ENCODE measurements around the gene CTSV. TPM values are rescaled to one million over a fixed set of nuclear protein-coding genes. Genes with fewer than 3 reads are reported as not detected.
"Not testable (repeated sequence)": the region's sequence is repeated elsewhere in the genome, so short reads cannot be mapped to it uniquely, and the experiment has no call there.

CTSV gene
- polyA plus RNA-seq (ENCODE audit: insufficient read length in 10 of 10) = 1 to 10 TPM in 2 of 10 donors, under 1 TPM in 8; 0.44 to 3.2 (median 0.71) TPM
- long read RNA-seq, donor 1 = 0 reads
- long read RNA-seq, donor 2 = 0 reads
- long read RNA-seq, donor 3 = 0 reads
- long read RNA-seq, donor 4 = 0 reads
- long read RNA-seq, donor 5 = 0 reads
- long read RNA-seq, donor 6 = 0 reads
- long read RNA-seq, donor 7 = 0 reads
- long read RNA-seq, donor 8, partial matches to known transcripts = 0 of 1 reads
- long read RNA-seq, donor 8, other reads (novel, unspliced or antisense) = 0 of 1 reads
- long read RNA-seq, donor 9 = 0 reads

DNA sequence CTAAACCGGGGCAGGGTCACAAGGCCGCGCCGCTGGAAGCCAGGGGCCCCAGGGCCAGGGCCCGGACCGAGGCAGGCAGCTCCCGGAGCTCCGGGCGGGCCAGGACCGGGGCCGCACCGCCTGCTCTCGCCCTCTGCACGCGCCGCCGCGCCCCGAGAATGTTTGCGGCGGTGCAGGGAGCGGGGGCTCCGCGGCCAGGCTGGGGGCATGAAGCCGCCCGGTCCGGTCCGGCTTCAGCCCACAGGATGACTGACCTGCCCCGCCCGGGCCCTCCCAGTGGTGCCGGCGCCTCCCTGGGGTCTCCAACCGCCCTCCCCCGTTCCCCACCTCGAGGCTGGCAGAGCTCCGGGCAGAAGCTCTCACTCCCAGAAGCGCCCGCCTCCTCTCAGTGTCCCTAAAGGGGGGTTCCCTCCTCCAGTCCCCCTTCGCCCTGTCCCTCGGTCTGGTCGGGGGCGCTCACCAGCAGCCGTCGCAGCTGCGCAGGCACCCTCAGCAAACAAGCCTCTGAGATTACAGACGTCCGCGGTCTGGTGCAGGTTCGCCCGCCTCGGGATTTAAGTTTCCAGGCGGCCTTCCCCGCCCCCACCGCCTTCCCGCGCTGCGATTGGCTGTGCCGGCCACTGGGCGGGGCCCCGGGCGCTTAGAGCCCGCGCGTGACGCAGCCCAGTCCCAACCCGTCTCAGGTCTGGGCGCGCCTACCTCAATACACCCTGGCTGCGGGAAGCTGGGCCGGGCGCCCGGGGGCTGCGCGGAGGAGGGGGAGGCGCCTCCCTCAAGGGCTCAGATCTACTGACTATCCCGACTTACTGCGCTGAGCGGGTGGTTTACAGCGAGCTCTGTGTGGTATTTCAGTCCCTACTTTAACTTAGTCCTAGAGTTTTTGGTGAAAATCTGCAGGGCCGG lies at the start of gene CTSV:
CTSV (minus strand) TSS at position 532 of the 903 bp plus-strand sequence. CDS start 1,099 bp downstream, outside the sequence.
- DNase-seq = peak; percentile 69 to 91 (median 83)

DNA sequence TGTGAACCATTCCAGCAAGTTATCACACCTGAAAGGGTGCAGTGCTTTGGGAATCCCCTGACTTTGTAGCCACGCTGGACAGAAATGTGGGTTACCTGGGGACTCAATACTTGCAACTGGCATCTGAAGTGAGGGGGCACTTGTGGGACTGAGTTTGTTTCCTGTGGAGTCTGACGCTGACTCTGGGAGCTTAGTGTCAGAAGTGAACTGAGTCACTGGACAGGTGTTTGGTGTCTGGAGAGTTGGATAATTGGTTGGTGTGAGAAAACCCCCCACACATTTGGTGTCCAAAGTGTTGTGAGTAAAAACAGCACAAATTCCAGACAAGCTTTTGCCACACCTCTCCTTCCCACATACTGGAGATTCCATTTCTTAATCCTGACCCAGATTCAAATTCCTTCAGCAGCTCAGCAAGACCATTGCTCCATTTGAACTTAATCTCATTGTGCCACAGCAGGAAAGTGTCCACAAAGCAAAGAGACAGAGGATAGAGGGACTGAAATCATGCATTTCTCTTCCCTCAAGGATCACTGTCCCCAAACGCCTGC lies 48.8 kb upstream of the CTSV start:
- DNase-seq = not testable (repeated sequence)

DNA sequence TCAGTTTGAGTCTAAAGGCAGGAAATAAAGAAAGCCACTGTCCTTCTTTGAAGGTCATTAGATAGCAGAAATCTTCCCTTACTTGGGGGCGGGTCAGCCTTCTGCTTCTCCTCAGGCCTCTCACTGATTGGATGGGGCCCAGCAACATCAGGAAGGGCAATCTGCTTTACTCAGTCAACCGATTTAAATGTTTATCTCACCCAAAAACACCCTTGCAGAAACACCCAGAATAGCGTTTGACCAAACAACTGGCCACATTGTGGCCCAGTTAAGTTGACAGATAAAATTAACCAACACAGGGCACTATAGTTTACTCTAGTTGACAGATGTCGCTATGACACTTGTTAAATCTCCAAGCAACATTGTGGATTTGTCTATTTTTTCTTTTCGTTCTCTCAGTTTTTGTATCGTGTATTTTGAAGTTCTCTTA lies 45.6 kb upstream of the CTSV start:
- DNase-seq = not testable (repeated sequence)

DNA sequence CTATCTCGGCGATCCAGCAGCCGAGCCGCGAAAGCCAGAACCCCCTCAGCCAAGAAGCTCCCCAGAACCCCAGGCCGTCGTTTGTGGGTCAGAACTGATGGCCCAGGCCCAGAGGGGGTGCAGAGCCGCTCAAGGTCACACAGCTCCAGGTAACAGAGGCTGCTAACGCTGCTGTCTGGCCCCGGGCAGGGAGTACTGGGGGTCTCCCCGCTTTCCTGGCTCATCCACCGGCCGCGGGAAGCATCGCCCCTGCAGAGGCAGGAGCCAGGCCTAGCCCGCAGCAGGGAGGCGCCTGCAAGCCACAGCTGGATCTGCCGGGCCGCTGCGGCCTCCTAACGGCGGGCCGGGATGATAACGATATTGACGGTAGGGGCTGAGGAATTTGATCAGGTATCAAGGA lies 39.4 kb upstream of the CTSV start:
- DNase-seq = no peak

DNA sequence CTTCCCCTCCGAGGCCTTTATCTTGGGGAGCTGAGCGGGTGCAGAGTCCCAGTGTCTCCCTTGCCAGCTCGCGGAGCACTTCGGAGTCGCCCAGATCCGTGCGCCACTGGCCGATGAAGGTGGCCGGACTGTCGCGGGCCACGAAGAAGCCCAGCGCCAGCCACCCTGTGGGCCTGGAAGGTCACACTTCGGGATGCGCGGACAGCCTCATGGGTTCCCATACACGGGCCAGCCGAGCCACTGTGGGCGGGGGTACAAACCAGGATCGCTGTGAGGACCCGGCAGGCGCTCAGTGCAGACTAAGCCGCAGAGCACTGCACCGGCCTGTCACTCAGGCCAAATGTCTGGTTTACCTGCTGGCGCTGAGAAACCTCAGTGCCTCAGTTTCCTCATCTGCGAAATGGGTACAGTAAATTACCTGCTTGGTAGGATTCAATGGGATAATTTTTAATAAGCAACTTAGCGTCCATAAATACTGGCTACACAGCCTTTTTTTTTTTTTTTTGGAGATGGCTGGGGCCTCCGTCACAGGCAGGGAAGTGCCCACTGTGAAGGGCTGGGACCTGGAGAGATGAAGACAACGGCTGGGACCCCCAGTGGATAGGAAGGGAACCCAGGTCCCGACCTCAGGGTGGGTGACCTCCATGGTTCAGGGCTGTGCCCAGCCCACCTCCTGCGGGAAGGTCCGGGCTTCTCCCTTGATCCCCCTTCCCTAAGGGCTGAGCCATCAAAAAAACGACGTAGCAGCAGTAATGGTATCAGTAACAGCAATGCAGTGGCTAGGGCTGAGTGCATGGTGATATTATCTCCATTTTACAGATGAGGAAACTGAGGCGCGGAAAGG lies 38.7 kb upstream of the CTSV start:
- DNase-seq = no peak

DNA sequence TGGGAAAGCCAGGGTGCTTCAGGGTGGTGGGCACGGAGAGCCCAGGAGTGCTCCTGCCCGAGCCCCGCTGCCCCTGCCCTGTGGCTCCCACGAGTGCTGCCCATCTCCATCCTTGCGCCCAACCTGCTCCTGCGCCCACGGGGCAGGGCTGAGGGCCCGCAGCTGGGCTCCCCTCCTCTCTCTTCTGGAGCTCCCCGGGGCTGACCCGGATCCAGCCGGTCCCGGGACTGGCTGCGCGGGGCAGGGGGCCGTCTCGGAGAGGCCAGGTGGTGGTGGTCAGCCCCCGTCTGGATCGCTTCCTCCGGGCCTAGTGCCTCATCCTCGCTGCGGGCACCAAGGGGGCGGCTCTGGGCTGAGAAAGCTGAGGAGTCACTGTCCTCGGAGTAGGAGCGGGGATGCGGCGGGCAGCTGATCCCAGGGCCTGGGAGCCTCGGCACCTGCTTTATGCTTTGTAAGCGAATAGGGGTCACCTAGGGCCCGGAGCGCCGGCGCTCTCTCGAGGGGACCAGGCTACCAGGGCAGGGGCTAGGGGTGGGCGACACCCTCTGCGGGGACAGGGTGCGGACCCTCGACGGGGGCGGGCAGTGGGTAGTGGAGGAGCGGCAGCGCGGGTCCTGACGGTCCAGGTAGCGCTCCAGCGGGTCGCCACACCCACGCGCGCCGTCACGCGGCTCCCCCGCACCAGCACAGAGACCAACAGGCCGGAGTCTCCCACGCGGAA lies 37.9 kb upstream of the CTSV start:
- DNase-seq = not testable (repeated sequence)

DNA sequence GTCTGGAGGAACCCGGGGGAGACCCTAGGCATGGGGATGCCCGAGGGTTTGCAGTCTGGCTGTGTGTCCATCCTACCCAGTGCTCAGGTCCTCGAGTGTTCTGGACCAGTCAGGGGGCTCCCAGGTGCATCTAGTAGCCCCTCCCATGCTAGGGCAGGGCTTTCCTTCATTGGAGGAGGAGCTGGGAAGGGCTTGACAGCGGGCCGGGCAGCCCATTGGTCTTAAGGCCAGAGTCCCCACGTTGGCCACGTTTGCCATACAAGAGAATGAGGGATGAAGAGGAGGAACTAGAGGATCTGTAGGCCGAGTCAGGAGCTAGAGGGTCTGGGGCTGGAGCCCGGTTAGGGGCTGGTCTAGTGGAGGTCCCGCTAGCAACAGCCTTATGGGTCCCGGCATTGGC lies 37.3 kb upstream of the CTSV start:
- DNase-seq = no peak

DNA sequence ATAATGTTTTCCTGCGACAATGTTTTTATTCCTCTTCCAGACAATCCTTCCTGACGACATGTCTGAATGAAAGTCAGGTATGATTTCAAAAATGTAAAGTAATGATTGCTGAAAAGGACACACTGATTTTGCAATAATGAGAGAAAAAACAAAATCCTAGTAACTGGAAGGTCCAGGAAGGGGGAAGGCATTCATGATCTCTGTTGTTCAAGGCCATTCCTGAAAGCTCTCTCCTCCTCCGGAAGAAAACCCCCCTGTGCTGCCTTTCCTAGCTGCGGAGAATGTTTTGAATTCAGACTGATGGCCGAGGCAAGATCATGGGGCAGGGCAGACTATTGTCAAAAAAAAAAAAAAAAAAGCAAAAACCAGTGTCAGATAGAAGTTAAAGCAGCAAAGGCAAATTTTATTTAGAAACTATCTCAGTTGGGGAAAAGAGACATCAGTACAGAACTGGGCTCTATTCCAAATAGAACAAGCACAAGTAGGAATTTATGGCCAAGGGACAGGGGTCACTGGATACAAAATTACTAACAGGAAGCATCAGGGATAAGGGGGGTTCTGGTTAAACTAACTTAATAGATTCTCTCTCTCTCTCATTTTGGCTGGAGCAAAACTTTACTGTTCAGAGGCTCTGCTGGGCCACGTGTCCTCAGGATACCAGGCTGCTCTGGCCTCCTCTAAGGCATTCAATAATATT lies 36.5 kb upstream of the CTSV start:
- peak in 1 of 3 donors; percentile 21 for DNase-seq

DNA sequence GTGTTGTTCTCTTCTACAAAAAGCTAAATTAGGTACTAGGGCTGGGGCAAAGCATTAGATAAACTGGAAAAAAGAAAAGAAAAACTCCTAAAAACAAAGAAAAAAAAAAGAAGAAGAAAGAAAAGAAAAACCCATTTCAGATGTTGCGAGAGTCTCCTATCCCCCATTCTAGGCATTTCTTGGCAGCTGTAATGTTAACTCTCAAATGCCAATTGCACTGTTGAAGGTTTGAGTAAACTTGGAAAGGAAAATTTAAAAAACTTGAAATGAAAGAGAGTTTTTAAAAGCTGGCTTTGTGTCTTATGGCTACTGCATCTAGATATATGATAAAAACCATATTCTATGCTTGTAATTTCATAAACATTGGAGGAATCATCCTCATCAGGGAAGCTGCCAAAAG lies 34.6 kb upstream of the CTSV start:
- DNase-seq = no peak

DNA sequence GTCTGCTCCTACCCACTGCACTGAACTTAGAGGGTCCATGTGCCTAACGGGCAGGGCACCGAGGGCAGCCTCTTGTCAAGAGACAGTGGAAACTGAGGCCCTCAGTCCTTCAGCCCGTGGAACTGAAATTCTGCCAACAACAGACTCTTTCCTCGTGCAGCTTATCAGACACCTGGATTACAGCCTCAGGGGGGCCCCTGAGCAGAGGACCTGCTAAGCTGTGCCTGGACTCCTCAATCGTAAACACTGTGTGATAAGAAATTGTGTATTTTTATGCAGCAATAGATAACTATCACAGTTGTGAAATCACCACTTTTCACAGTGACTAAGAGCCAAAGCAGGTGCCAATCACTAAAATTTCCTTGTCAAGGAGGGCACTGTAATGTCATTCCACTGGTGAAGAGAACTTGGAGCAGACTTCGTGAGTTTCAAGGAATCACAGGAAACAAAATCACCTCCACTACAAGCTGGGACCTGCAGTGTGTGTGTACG lies 33.4 kb upstream of the CTSV start:
- DNase-seq = no peak

DNA sequence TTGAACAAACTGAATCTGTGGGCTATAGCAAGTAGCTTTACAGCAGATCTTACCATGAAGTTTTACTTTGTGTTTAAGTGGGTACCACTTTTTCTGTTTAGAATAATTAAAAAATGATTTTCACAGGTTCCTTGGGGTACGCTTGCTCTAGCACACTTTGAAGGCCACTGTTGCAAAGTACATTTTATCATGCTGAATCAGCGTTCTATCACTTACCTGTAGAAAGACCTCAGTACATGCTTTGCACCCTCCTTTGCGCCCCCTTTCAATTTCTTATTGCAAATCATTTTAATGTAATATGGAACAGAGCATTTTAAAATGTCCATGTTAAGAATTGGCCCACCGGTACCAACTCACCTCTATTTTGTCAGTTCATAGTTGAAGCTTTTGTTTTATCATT lies 31.4 kb upstream of the CTSV start:
- DNase-seq = not testable (repeated sequence)

DNA sequence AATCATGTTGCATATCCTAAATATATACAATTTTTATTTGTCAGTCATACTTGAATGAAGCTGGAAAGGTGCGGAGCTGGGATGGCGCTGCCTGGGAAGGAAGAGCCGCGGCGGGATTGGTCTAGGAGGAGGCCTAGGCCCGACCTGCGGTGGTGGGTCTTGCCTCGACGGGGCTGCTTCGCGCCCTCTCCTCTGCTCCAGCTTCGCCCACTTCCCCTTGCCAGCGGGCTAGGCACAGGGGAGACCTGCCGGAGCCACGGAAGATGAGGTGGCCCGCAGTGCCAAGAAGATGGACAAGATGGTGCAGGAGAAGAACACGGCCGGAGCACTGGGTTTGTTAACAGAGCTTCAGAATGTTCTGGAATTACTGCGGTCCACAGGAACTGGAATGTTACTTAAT lies 28.5 kb upstream of the CTSV start:
- no peak for DNase-seq

DNA sequence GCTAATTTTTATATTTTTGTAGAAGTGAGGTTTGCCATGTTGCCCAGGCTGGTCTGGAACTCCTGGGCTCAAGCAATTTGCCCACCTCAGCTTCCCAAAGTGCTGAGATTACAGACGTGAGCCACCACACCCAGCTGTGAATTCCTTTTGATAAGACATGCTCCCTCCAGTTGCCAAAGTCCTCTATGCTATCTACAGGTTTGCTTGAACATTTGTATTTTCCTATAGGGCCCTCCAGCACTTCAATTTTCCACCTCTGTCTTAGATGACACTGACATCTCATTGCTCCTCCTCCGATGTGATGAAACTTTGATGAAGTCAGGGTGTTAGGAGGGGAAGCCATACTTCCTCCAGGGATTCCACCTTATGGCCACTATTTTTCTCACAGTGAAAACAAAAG lies 25.2 kb upstream of the CTSV start:
- DNase-seq = no peak

DNA sequence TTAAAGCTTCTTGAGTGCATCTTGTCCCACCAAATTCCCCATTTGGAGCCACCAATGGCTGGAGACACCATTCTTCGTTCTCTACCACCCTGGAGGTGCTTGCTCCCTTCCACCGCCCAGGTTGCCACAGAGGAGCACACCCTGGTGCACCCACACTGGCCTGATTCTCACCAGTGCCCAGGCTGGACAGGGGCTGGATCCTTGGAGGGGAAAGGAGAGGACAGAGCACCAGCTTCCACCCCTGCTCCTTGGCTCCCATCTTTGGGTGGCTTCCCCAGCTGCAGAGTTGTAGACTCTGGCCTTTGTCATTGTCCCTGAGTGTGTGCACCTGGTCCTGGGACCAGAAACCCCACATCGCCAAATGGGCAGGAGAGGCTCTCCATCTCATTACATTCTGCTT lies 21.9 kb upstream of the CTSV start:
- no peak for DNase-seq

DNA sequence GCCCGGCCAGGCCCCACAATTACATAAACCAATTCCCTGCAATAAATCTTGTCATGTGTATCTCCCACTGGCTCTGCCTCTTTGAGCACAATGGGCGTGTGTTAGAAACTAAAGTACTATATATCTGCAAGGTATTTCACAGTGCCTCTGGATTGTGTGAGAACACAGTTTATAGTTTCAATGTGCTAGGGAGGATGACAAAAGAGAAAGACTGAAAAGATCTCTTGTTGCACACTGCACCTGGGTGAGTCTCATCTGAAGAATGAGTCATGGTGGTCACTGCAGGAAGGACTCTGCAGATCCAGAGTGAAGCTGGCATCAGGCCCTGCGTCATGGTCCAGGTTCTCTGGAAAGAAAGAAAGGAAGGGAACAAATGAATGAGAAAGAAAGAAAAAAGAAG lies 20.7 kb upstream of the CTSV start:
- DNase-seq = no peak

DNA sequence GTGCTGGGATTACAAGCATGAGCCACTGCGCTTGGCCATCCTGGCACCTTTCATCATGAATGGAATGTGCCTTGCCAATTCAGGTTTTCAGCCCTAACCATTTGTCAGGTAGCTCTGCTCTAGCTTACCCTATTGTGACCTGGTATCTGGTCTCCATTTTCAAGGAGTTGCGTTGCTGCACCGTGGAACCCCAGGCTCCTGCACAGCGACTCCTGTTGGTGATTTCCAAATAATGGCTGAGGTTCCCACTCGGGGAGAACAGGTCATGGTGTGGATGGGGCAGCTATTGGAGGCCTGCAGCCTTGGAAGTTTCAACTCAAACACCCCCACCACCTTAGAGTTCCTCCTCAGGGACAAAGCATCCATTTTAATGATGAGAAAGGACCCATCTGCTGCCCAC lies 18.7 kb upstream of the CTSV start:
- DNase-seq = no peak

DNA sequence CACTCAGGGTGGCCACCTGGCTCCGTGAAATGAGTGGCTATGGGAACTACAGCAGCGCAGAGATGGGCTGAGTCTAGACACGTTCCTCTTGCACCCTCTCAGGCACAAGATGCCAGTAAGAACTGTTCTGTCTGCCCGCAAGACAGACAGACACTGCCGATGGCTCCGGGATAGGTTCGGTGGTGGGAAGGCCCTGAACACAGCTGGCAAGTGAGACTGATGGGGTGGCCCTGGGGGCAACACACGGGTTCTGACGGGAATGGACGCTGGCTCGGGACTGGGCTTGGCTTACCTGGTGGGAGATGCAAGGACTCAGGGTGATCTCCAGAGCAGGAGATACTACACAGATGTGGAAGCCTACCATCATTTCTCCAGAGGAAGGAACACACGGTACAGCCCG lies 16.9 kb upstream of the CTSV start:
- DNase-seq = not testable (repeated sequence)

DNA sequence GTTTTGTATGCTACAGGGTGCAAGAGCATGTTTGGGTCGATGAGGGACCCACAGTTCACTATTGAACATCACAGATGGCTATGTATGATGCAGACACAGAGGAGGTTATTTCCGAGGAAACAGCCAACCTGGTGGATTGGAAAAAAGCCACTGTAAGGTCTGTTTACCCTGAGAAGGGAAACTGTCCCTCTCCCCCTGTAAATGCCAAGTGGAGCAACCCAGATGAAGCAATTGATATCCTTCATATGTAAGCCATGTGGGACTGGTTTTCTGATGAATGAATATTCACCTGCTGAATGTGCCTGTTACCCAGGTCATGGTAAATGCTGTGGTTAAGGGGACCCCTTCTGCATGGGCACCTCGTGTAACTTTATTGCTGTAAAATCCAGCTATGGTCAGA lies 14.8 kb upstream of the CTSV start:
- no peak for DNase-seq

DNA sequence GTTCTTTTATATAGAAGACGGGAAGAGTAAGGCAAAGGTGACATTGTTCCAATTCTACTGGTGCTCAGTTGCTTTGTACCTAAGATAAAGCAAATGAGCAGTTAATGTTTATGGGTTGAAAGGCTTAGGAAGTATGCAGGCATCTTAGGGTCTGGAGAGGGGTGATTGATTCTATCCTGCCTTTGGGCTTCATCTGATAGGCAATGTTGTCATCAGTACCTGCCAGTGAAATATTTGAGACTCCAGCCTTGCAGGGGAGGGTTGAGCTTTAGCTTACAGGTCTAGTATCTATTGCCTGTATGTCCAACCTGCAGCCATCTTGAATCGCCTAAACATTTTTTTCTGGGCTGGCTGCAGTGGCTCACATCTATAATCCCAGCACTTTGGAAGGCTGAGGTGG lies 13.8 kb upstream of the CTSV start:
- no peak for DNase-seq

DNA sequence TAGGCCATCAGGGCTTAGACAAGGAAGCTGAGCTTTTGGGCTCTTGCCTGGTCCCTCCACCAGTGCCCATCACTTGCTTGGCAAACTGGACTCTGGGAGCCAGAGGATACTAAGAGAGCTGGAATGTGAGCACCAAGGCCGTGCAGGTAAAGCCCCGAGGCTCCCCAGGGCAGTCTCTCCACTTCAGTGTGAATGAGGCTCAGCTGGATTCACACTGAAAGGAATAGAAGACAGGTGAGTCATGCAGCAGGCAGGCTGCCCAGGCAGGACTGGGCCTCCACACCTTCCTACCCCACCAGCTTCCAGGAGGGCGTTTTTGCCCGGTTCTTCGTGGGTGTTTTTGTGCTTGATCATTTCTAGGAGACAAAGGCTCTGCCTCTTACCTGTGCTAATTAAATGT lies 7.3 kb upstream of the CTSV start:
- DNase-seq = no peak

All from muscle of back (tissue), 13 donors.